B cell (primary cell): ENCODE measurements around the gene NCOA7. TPM values are rescaled to one million over a fixed set of nuclear protein-coding genes. Genes with fewer than 3 reads are reported as not detected.
"Not testable (repeated sequence)": the region's sequence is repeated elsewhere in the genome, so short reads cannot be mapped to it uniquely, and the experiment has no call there.

Experiments
- ATAC-seq: fragments of 200-7000 bp; cut with Tn5 transposase; one replicate; pipeline ENCODE4 v1.10.0; 2021; ENCODE audit warnings: low read depth, mild to moderate bottlenecking, moderate number of reproducible peaks, moderate library complexity
- CTCF ChIA-PET: fragments of 350-600 bp; sonication (Branson Sonifier 250); formaldehyde crosslinking; loops from one replicate; lab custom pipeline; 2021; ENCODE audit warnings: antibody characterized with exemption, inconsistent platforms; lab: Charles Lee
- POLR2A ChIA-PET: fragments of 350-600 bp; sonication (Branson Sonifier 250); formaldehyde crosslinking; loops from one replicate; lab custom pipeline; 2021; ENCODE audit warnings: antibody characterized with exemption; lab: Charles Lee
- DNase-seq: peaks from one replicate; pipeline ENCODE4 v3.0.0; 2013
- H2AFZ ChIP-seq: 2 replicates; pipeline ENCODE4 v1.6.1; 2012; ENCODE audit warnings: mild to moderate bottlenecking, low read depth, low read length; ENCODE audit not compliant: insufficient read depth, poor library complexity, severe bottlenecking
- H3K27ac ChIP-seq, 2 donors: 1 replicate in 1 of 2; 2 replicates in 1 of 2; pipeline ENCODE4 v1.5.1; 2012 to 2013; ENCODE audit warnings: low read length in 2 of 2, mild to moderate bottlenecking in 2 of 2, moderate library complexity in 1 of 2
- H3K27me3 ChIP-seq, 4 experiments: fragments of 200-600 bp in 1 of 4; sonication (generic) in 1 of 4; replicated peaks in 1 of 4; 1 replicate in 2 of 4; 2 replicates in 2 of 4; pipeline versions ENCODE4 v1.6.1 to v1.7.0; 2013 to 2016; ENCODE audit warnings: low read length in 3 of 4, mild to moderate bottlenecking in 2 of 4, mixed read lengths in 1 of 4, moderate library complexity in 1 of 4; ENCODE audit not compliant: insufficient read depth in 4 of 4, control insufficient read depth in 3 of 4; ENCODE audit errors: control extremely low read depth in 1 of 4
- H3K36me3 ChIP-seq, 2 experiments: replicated peaks in 1 of 2; 1 replicate in 1 of 2; 2 replicates in 1 of 2; pipeline versions ENCODE4 v1.6.1 to v1.7.1; 2013; ENCODE audit warnings: low read length in 1 of 2; ENCODE audit not compliant: insufficient read depth in 2 of 2, control insufficient read depth in 1 of 2; ENCODE audit errors: control extremely low read depth in 1 of 2, extremely low read depth in 1 of 2
- H3K4me1 ChIP-seq, 2 donors: fragments of 200-600 bp in 1 of 2; sonication (generic) in 1 of 2; 1 replicate in 1 of 2; 2 replicates in 1 of 2; pipeline versions ENCODE4 v1.5.1 to v1.6.1; 2013 to 2017; ENCODE audit warnings: low read length in 2 of 2; ENCODE audit not compliant: control insufficient read depth in 2 of 2, insufficient read depth in 2 of 2
- H3K4me2 ChIP-seq: replicated peaks from 2 replicates; pipeline ENCODE3; 2012; ENCODE audit warnings: mild to moderate bottlenecking, low read depth, low read length; ENCODE audit not compliant: poor library complexity, severe bottlenecking
- H3K4me3 ChIP-seq, 5 experiments: fragments of 200-600 bp in 1 of 5; sonication (generic) in 1 of 5; 1 replicate in 3 of 5; 2 replicates in 2 of 5; pipeline versions ENCODE4 v1.5.1 to v1.7.0; 2011 to 2016; ENCODE audit warnings: low read length in 4 of 5, mild to moderate bottlenecking in 4 of 5, low read depth in 2 of 5, control low read depth in 1 of 5, moderate library complexity in 1 of 5; ENCODE audit not compliant: insufficient read depth in 1 of 5; ENCODE audit errors: control extremely low read depth in 1 of 5, extremely low read depth in 1 of 5
- H3K79me2 ChIP-seq: fragments of 200-600 bp; sonication (generic); one replicate; pipeline ENCODE4 v1.6.0; 2016; ENCODE audit warnings: low read length; ENCODE audit not compliant: control insufficient read depth, insufficient read depth
- H3K9ac ChIP-seq: fragments of 200-600 bp; sonication (generic); 2 replicates; pipeline ENCODE4 v1.6.1; 2017; ENCODE audit warnings: mild to moderate bottlenecking, low read length, moderate library complexity
- H3K9me3 ChIP-seq, 3 donors: one replicate each; pipeline versions ENCODE4 v1.6.1 to v1.7.1; 2013; ENCODE audit warnings: low read length in 2 of 3; ENCODE audit not compliant: control insufficient read depth in 2 of 3, insufficient read depth in 1 of 3; ENCODE audit errors: control extremely low read depth in 1 of 3
- H4K20me1 ChIP-seq: 2 replicates; pipeline ENCODE4 v1.6.0; 2012; ENCODE audit warnings: mild to moderate bottlenecking, low read length; ENCODE audit not compliant: insufficient read depth, control insufficient read depth, poor library complexity, severe bottlenecking
- H3K27ac Mint-ChIP-seq: one replicate; pipeline ENCODE4 v1.8.0; 2021; ENCODE audit warnings: mixed read lengths
- H3K27me3 Mint-ChIP-seq: one replicate; pipeline ENCODE4 v1.8.0; 2021; ENCODE audit warnings: mixed read lengths
- H3K4me1 Mint-ChIP-seq: one replicate; pipeline ENCODE4 v1.8.0; 2021; ENCODE audit warnings: mixed read lengths
- H3K4me3 Mint-ChIP-seq: one replicate; pipeline ENCODE4 v1.8.0; 2021; ENCODE audit warnings: mixed read lengths
- H3K9me3 Mint-ChIP-seq: one replicate; pipeline ENCODE4 v1.8.0; 2022; ENCODE audit warnings: mixed read lengths; ENCODE audit not compliant: insufficient read depth
- EZH2 ChIP-seq: IDR thresholded peaks from 2 replicates; pipeline ENCODE4 v1.6.1; 2012; ENCODE audit warnings: borderline replicate concordance, low read depth, mild to moderate bottlenecking, moderate library complexity, low read length; ENCODE audit not compliant: insufficient read depth, poor library complexity, severe bottlenecking
- WGBS: methylation state at CpG from one replicate; pipeline ENCODE4 v1.1.5; 2013; ENCODE audit warnings: missing lambda C conversion rate; ENCODE audit not compliant: insufficient coverage; 5-methylcytosine and 5-hydroxymethylcytosine counted together
- intact Hi-C: fragments of 100-400 bp; cut with micrococcal nuclease; formaldehyde crosslinking; loops from one replicate; pipeline ENCODE4 v1.10.0; 2022
- polyA plus RNA-seq: library from polyadenylated mRNA; depleted of rRNA; stranded (reverse); fragments of >200 nt; gene quantifications from 2 replicates; pipeline ENCODE4 v1.2.3, GENCODE V29; 2012
- total RNA-seq, 2 donors: library from RNA; stranded (reverse); fragments of 120-200 nt in 1 of 2; gene quantifications; 1 replicate in 1 of 2; 2 replicates in 1 of 2; pipeline versions ENCODE4 v1.2.3 to v1.2.4, GENCODE V29; 2013 to 2022
- TF ChIP-seq, protein P1 (sequence below): fragments of 200-600 bp; IDR thresholded peaks from one replicate; pipeline ENCODE4 v1.8.0; 2022; ENCODE audit warnings: antibody characterized with exemption, mild to moderate bottlenecking

Gene NCOA7
- total and polyA plus RNA-seq, 2 donors (not counting 1 experiment from before 2014, with no cell fraction given): 10.9 to 27.4 TPM

DNA sequence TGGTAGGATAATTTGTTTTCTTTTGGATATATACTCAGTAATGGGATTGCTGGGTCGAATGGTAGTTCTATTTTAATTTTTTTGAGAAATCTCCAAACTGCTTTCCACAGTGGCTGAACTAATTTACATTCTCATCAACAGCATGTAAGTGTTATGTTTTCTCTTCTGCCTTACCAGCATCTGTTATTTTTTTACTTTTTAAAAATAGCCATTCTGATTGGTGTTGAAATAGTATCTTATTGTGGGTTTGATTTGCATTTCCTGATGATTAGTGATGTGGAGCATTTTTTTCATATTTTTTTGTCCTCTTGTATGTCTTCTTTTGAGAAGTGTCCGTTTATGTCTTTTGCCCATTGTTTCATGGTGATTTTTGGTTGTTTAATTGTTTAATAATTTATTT is 177.7 kb downstream of the NCOA7 start:
- H2AFZ ChIP-seq: no peak overlapping the region
- TF ChIP-seq EZH2: no peak
- TF ChIP-seq, protein P1, sequence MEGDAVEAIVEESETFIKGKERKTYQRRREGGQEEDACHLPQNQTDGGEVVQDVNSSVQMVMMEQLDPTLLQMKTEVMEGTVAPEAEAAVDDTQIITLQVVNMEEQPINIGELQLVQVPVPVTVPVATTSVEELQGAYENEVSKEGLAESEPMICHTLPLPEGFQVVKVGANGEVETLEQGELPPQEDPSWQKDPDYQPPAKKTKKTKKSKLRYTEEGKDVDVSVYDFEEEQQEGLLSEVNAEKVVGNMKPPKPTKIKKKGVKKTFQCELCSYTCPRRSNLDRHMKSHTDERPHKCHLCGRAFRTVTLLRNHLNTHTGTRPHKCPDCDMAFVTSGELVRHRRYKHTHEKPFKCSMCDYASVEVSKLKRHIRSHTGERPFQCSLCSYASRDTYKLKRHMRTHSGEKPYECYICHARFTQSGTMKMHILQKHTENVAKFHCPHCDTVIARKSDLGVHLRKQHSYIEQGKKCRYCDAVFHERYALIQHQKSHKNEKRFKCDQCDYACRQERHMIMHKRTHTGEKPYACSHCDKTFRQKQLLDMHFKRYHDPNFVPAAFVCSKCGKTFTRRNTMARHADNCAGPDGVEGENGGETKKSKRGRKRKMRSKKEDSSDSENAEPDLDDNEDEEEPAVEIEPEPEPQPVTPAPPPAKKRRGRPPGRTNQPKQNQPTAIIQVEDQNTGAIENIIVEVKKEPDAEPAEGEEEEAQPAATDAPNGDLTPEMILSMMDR: no peak
- no CpG with 5 or more reads among the region's 2 CpGs for whole genome bisulfite sequencing
- ChIA-PET POLR2A (no interaction called here), CTCF (interaction anchor here (1.7 kb wide), 1 partner anchor 11 kb away, joined by 12 read pairs; the partner anchor contains the start of gene HINT3)
- H3K4me1 ChIP-seq: peaks cover 6 to 17% of the 10 kb centered on the region in 2 donors
- Mint-ChIP-seq H3K4me3 (peak overlapping the region; percentile 19), H3K27ac (no peak overlapping the region), H3K9me3 (no peaks in the 10 kb centered on the region), H3K27me3 (no peaks in the 10 kb centered on the region), H3K4me1 (peaks cover 36% of the 10 kb centered on the region)
- peak overlapping the region; percentile 36 for H3K4me2 ChIP-seq
- DNase-seq (no peak), ATAC-seq (no peak)
- H3K9me3 ChIP-seq: no peaks in the 10 kb centered on the region
- H3K4me3 ChIP-seq: no peak overlapping the region
- H3K79me2 ChIP-seq: peaks cover 41% of the 10 kb centered on the region
- H3K27me3 ChIP-seq: no peaks in the 10 kb centered on the region
- peak overlapping the region; percentile 6 for H3K9ac ChIP-seq
- H3K36me3 ChIP-seq: peaks cover 2 to 7% of the 10 kb centered on the region in 2 experiments
- intact Hi-C loops: no loop called here
- no peaks in the 10 kb centered on the region for H4K20me1 ChIP-seq
- H3K27ac ChIP-seq: peak overlapping the region in 1 of 2 donors; percentile 13

DNA sequence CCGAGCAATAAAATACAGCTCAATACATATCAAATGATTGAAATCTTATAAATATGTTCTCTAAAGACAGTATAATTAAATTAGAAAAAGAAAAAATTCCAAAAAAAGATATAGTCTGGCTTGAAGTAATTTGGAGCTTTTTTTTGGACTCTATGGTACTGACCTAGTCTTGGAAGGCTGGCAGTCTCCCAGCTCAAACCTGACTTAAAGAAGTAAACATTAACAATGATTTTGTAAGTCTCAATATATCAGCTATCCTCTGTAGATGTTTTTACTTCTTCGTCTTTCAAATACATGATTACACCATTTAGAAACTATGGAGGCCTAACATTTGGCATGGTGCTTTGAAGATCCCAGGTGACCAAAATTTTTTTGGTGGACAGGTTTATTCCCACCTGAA is 180.0 kb downstream of the NCOA7 start:
- no peak overlapping the region for H2AFZ ChIP-seq
- POLR2A ChIA-PET: interaction anchor here (1.0 kb wide), 1 partner anchor 16 kb away, joined by 3 read pairs; the partner anchor contains the start of gene TRMT11
- H3K9me3 ChIP-seq: no peaks in the 10 kb centered on the region
- Mint-ChIP-seq H3K4me1 (peaks cover 38% of the 10 kb centered on the region), H3K4me3 (no peak overlapping the region), H3K27ac (no peak overlapping the region), H3K27me3 (no peaks in the 10 kb centered on the region), H3K9me3 (no peaks in the 10 kb centered on the region)
- peaks cover 6 to 20% of the 10 kb centered on the region in 2 donors for H3K4me1 ChIP-seq
- intact Hi-C loops: loop anchor here (5.0 kb wide), 1 partner anchor 113 kb away; no protein-coding TSS in a partner anchor
- DNase-seq (no peak), ATAC-seq (no peak)
- peaks cover 0 to 18% of the 10 kb centered on the region in 2 experiments for H3K36me3 ChIP-seq
- no peak overlapping the region for H3K9ac ChIP-seq
- no peak overlapping the region for H3K4me3 ChIP-seq
- H3K27me3 ChIP-seq: no peaks in the 10 kb centered on the region
- H3K27ac ChIP-seq: peak overlapping the region in 1 of 2 donors; percentile 38
- no peak overlapping the region for H3K4me2 ChIP-seq
- no peaks in the 10 kb centered on the region for H4K20me1 ChIP-seq
- TF ChIP-seq EZH2: no peak
- TF ChIP-seq, protein P1: no peak
- CTCF ChIA-PET: interaction anchor here (1.0 to 8.2 kb wide), 12 partner anchors 9 to 659 kb away, joined by 3 to 65 read pairs (median 4); partner anchors contain the start of genes HINT3 and NCOA7
- no CpG with 5 or more reads among the region's 2 CpGs for WGBS
- peaks cover 27% of the 10 kb centered on the region for H3K79me2 ChIP-seq

DNA sequence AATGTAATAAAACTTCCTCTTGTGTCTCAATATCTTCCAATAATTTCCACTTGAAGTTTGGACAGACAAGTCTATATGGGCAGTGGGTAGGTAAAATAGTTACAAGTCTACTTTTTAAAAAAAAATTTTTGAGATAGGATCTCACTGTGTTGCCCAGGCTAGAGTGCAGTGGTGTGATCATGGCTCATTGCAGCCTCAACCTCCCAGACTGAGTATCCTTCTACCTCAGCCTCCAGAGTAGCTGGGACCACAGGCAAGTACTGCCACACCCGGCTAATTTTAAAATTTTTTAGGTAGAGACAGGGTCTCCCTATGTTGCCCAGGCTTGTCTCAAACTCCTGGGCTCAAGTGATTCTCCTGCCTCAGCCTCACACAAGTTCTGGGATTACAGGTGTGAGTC is 181.7 kb downstream of the NCOA7 start:
- peaks cover 0 to 21% of the 10 kb centered on the region in 2 experiments for H3K36me3 ChIP-seq
- H2AFZ ChIP-seq, H3K9me3 Mint-ChIP-seq, H3K9me3 ChIP-seq, H4K20me1 ChIP-seq, H3K9ac ChIP-seq, H3K27me3 Mint-ChIP-seq, ATAC-seq, H3K27ac ChIP-seq, H3K4me3 ChIP-seq, H3K27ac Mint-ChIP-seq, H3K4me3 Mint-ChIP-seq, DNase-seq, POLR2A ChIA-PET, H3K4me2 ChIP-seq, H3K27me3 ChIP-seq: not testable (repeated sequence)
- CTCF ChIA-PET: interaction anchor here (1.4 to 8.2 kb wide), 4 partner anchors 11 to 660 kb away, joined by 3 to 65 read pairs (median 18); partner anchors contain the start of gene TRMT11
- peaks cover 14% of the 10 kb centered on the region for H3K79me2 ChIP-seq
- H3K4me1 ChIP-seq: peaks cover 6 to 20% of the 10 kb centered on the region in 2 donors
- intact Hi-C loops: loop anchor here (5.0 kb wide), 1 partner anchor 115 kb away; no protein-coding TSS in a partner anchor
- 100% methylated on average over 1 of the region's 1 CpG for WGBS
- H3K4me1 Mint-ChIP-seq: peaks cover 31% of the 10 kb centered on the region
